ENCODE results near the gene SIM2. TPM values are rescaled to one million over a fixed set of nuclear protein-coding genes. Genes with fewer than 3 reads are reported as not detected.

The SIM2 gene
- total and polyA plus RNA-seq, 2 donors (not counting 1 experiment from before 2014, with no cell fraction given): 0.22 TPM; not detected in 1

DNA sequence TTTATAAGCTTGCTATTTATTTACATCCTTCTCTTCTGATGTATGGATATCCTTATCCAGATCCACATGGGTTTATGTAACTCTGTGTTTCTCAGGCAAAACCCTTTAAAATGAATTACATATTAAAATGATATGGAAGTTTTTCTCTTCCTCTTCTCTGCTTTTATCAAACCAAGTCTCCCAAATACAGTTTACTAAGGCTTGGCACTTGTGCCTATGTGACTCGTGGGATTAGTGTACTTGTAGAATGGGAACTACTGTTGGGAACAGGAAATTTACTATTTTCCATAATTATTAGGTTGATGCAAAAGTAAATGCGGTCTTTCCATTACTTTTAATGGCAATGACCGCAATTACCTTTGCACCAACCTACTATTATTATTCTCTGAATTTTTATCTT is 14.8 kb downstream of the SIM2 start:
- Histone ChIP-seq H3K4me1 (ENCODE audit: control insufficient read depth, extremely low read depth, insufficient read depth, low read length) (no peaks in the 10 kb centered on the region), H3K27ac (ENCODE audit: insufficient read depth, low read length) (no peak overlapping the region), H3K4me2 (ENCODE audit: extremely low read depth, insufficient read depth, low read length) (no peak overlapping the region), H2AFZ (ENCODE audit: low read length) (no peak overlapping the region), H3K27me3 (ENCODE audit: control insufficient read depth, insufficient read depth, low read length) (peaks cover 61% of the 10 kb centered on the region), H3K9me3 (ENCODE audit: control insufficient read depth, insufficient read depth, low read depth, low read length) (no peaks in the 10 kb centered on the region), H3K9ac (ENCODE audit: insufficient read depth, low read length) (no peak overlapping the region), H3K79me2 (ENCODE audit: control insufficient read depth, insufficient read depth, low read length) (no peaks in the 10 kb centered on the region), H3K36me3 (ENCODE audit: control insufficient read depth, insufficient read depth, low read length) (no peaks in the 10 kb centered on the region), H4K20me1 (ENCODE audit: control insufficient read depth, extremely low read depth, insufficient read depth, low read length) (no peaks in the 10 kb centered on the region), H3K4me3 (replicated peaks in 1 of 4; ENCODE audit: control extremely low read depth in 1 of 4, insufficient read depth in 1 of 4, low read depth in 3 of 4, low read length in 4 of 4) (no peak overlapping the region)
- no peak for TF ChIP-seq EZH2 (IDR thresholded peaks at IDR 0.05; ENCODE audit: low read length, missing control alignments)
- TF ChIP-seq, protein P1, sequence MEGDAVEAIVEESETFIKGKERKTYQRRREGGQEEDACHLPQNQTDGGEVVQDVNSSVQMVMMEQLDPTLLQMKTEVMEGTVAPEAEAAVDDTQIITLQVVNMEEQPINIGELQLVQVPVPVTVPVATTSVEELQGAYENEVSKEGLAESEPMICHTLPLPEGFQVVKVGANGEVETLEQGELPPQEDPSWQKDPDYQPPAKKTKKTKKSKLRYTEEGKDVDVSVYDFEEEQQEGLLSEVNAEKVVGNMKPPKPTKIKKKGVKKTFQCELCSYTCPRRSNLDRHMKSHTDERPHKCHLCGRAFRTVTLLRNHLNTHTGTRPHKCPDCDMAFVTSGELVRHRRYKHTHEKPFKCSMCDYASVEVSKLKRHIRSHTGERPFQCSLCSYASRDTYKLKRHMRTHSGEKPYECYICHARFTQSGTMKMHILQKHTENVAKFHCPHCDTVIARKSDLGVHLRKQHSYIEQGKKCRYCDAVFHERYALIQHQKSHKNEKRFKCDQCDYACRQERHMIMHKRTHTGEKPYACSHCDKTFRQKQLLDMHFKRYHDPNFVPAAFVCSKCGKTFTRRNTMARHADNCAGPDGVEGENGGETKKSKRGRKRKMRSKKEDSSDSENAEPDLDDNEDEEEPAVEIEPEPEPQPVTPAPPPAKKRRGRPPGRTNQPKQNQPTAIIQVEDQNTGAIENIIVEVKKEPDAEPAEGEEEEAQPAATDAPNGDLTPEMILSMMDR (conservative IDR thresholded peaks at IDR 0.05 in 1 of 2, IDR thresholded peaks at IDR 0.05 in 1 of 2; ENCODE audit: low read depth in 1 of 2, low read length in 2 of 2): no peak
- DNase-seq (ENCODE audit: low read depth in 2 of 2): no peak

DNA sequence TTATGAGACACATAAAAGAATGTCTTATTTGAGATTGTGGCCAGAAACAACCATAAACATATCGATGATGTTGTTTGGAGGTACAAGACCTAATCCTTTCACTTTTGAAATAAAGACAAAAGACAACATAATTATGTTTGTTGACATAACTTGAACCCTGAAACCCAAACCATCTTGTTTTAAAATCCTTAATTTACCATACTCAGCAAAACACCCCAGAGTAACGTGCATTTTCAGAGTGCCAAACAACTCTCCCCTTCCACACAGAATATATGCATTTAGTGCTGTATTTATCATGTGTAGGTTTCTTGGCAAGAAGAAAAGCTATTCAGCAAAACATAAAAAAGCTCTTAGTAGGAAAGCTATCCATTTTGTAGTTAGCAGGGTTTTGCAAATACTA is 17.5 kb downstream of the SIM2 start:
- DNase-seq (ENCODE audit: low read depth in 2 of 2): no peak
- H3K36me3 ChIP-seq (ENCODE audit: control insufficient read depth, insufficient read depth, low read length): no peaks in the 10 kb centered on the region
- no peak overlapping the region for H3K4me3 ChIP-seq (replicated peaks in 1 of 4; ENCODE audit: control extremely low read depth in 1 of 4, insufficient read depth in 1 of 4, low read depth in 3 of 4, low read length in 4 of 4)
- no peak overlapping the region for H3K4me2 ChIP-seq (ENCODE audit: extremely low read depth, insufficient read depth, low read length)
- no peaks in the 10 kb centered on the region for H4K20me1 ChIP-seq (ENCODE audit: control insufficient read depth, extremely low read depth, insufficient read depth, low read length)
- no peaks in the 10 kb centered on the region for H3K4me1 ChIP-seq (ENCODE audit: control insufficient read depth, extremely low read depth, insufficient read depth, low read length)
- H3K9ac ChIP-seq (ENCODE audit: insufficient read depth, low read length): no peak overlapping the region
- H3K27ac ChIP-seq (ENCODE audit: insufficient read depth, low read length): no peak overlapping the region
- H3K9me3 ChIP-seq (ENCODE audit: control insufficient read depth, insufficient read depth, low read depth, low read length): no peaks in the 10 kb centered on the region
- no peaks in the 10 kb centered on the region for H3K79me2 ChIP-seq (ENCODE audit: control insufficient read depth, insufficient read depth, low read length)
- peaks cover 36% of the 10 kb centered on the region for H3K27me3 ChIP-seq (ENCODE audit: control insufficient read depth, insufficient read depth, low read length)
- TF ChIP-seq, protein P1 (conservative IDR thresholded peaks at IDR 0.05 in 1 of 2, IDR thresholded peaks at IDR 0.05 in 1 of 2; ENCODE audit: low read depth in 1 of 2, low read length in 2 of 2): no peak
- no peak for TF ChIP-seq EZH2 (IDR thresholded peaks at IDR 0.05; ENCODE audit: low read length, missing control alignments)
- H2AFZ ChIP-seq (ENCODE audit: low read length): no peak overlapping the region

DNA sequence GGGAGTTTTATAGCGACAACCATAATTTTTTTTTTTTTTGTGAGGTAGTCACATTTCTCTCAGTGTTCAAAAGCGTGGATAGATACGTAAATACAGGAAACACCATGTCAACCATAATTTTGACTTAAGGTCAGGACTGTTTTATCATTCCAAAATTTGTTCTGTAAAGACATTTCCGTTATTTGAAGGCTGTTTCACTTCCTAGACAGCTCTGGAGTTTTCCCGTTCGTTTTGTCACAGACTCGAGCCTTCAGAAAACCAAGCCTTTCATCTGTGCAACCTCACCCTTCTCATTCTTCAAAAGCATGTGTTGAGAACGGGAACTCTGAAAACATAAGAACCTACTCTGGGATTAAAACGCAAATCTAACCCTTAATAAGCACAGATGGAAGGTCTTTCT is 17.9 kb downstream of the SIM2 start:
- Histone ChIP-seq H3K27me3 (ENCODE audit: control insufficient read depth, insufficient read depth, low read length) (peaks cover 39% of the 10 kb centered on the region), H3K4me1 (ENCODE audit: control insufficient read depth, extremely low read depth, insufficient read depth, low read length) (no peaks in the 10 kb centered on the region), H3K9me3 (ENCODE audit: control insufficient read depth, insufficient read depth, low read depth, low read length) (no peaks in the 10 kb centered on the region), H3K36me3 (ENCODE audit: control insufficient read depth, insufficient read depth, low read length) (no peaks in the 10 kb centered on the region), H3K79me2 (ENCODE audit: control insufficient read depth, insufficient read depth, low read length) (no peaks in the 10 kb centered on the region), H3K4me2 (ENCODE audit: extremely low read depth, insufficient read depth, low read length) (no peak overlapping the region), H3K9ac (ENCODE audit: insufficient read depth, low read length) (no peak overlapping the region), H4K20me1 (ENCODE audit: control insufficient read depth, extremely low read depth, insufficient read depth, low read length) (no peaks in the 10 kb centered on the region), H3K27ac (ENCODE audit: insufficient read depth, low read length) (no peak overlapping the region), H3K4me3 (replicated peaks in 1 of 4; ENCODE audit: control extremely low read depth in 1 of 4, insufficient read depth in 1 of 4, low read depth in 3 of 4, low read length in 4 of 4) (no peak overlapping the region), H2AFZ (ENCODE audit: low read length) (no peak overlapping the region)
- DNase-seq (ENCODE audit: low read depth in 2 of 2): no peak
- TF ChIP-seq, protein P1 (conservative IDR thresholded peaks at IDR 0.05 in 1 of 2, IDR thresholded peaks at IDR 0.05 in 1 of 2; ENCODE audit: low read depth in 1 of 2, low read length in 2 of 2): no peak
- TF ChIP-seq EZH2 (IDR thresholded peaks at IDR 0.05; ENCODE audit: low read length, missing control alignments): no peak
